ENCODE measurements around the gene PGAP6. TPM values are rescaled to one million over a fixed set of nuclear protein-coding genes. Genes with fewer than 3 reads are reported as not detected.

PGAP6 gene
- total RNA-seq, 2 donors from 2014 or later, result 83.8 to 113 TPM

GRCh38 chr16:369275-369865 lies 12.4 kb downstream of the PGAP6 start:
- DNase-seq, result no peak
- ATAC-seq, result no peak
- intact Hi-C loops (cut with DNase I), result no loop called here
- peaks cover 26% of the 10 kb centered on the region for H3K4me1 ChIP-seq
- H3K27ac ChIP-seq, result no peak overlapping the region
- H3K27me3 ChIP-seq, result no peaks in the 10 kb centered on the region
- WGBS, 2 donors, result 73 to 79% methylated on average over 15 to 20 of the region's 20 CpGs
- no peaks in the 10 kb centered on the region for H3K9me3 ChIP-seq
- peaks cover 10 to 15% of the 10 kb centered on the region in 2 donors for H3K36me3 ChIP-seq (replicated peaks in 1 of 2; ENCODE audit: insufficient read depth in 1 of 2, low read depth in 2 of 2)
- no peak for TF ChIP-seq POLR2A (IDR thresholded peaks at IDR 0.05)
- TF ChIP-seq CTCF (IDR thresholded peaks at IDR 0.05), result no peak
- no peak overlapping the region for H3K4me3 ChIP-seq

DNA sequence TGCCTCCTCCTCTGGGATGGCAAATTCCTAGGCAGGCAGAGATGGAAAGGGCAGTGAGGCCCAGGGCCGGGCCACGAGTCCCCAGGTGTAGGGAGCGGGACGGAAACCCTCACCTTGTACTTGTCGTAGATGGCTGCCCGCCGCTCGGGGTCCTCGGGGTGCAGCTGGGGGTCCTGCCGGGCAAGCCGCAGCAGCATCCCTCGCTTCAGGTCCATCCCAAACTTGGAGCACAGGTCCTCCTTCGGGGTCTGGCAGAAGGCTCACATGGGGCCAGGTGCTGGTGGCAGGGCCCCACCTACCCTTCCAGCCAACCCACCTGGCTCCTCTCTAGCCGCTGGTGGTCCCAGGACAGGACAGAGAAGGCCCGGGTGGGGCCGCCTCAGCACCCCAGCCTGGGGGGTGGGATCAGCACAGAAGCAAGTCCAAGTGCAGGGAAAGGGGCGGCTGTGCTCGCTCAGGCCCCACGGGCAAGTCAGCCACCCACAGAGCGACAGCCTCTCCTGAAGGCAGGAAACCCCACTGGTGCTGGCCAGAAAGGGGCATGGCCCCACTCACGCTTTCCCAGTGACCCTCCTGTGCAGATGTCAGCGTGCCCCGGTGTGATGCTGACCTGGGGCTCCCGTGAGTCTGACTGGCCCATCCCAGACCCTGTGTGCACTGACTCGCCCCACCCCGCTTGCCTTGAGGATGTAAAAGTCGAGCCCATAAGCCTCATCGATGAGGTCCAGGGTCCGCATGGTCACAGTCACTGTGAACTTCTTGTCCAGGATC lies 13.2 kb downstream of the PGAP6 start:
- DNase-seq (no peak), ATAC-seq (no peak)
- Histone ChIP-seq H3K27me3 (no peaks in the 10 kb centered on the region), H3K9me3 (no peaks in the 10 kb centered on the region), H3K36me3 (replicated peaks in 1 of 2; ENCODE audit: insufficient read depth in 1 of 2, low read depth in 2 of 2) (peaks cover 5 to 7% of the 10 kb centered on the region in 2 donors), H3K27ac (no peak overlapping the region), H3K4me3 (no peak overlapping the region), H3K4me1 (peaks cover 27% of the 10 kb centered on the region)
- TF ChIP-seq POLR2A (IDR thresholded peaks at IDR 0.05) (no peak), CTCF (IDR thresholded peaks at IDR 0.05) (no peak)
- intact Hi-C loops (cut with DNase I), result no loop called here
- 93 to 97% methylated on average over 17 to 29 of the region's 29 CpGs for WGBS, 2 donors

GRCh38 chr16:367333-367903 lies 14.4 kb downstream of the PGAP6 start:
- WGBS, 2 donors, result 95 to 97% methylated on average over 11 to 16 of the region's 18 CpGs
- DNase-seq (no peak), ATAC-seq (no peak)
- H3K4me1 ChIP-seq, result peaks cover 29% of the 10 kb centered on the region
- no peak overlapping the region for H3K4me3 ChIP-seq
- intact Hi-C loops (cut with DNase I), result no loop called here
- no peaks in the 10 kb centered on the region for H3K9me3 ChIP-seq
- H3K27ac ChIP-seq, result no peak overlapping the region
- no peaks in the 10 kb centered on the region for H3K27me3 ChIP-seq
- peaks cover 2 to 6% of the 10 kb centered on the region in 2 donors for H3K36me3 ChIP-seq (replicated peaks in 1 of 2; ENCODE audit: insufficient read depth in 1 of 2, low read depth in 2 of 2)
- TF ChIP-seq POLR2A (IDR thresholded peaks at IDR 0.05) (no peak), CTCF (IDR thresholded peaks at IDR 0.05) (no peak)

GRCh38 chr16:366476-366875 lies 15.3 kb downstream of the PGAP6 start:
- Histone ChIP-seq H3K36me3 (replicated peaks in 1 of 2; ENCODE audit: insufficient read depth in 1 of 2, low read depth in 2 of 2) (peaks cover 2 to 6% of the 10 kb centered on the region in 2 donors), H3K27ac (no peak overlapping the region), H3K4me3 (no peak overlapping the region), H3K4me1 (peaks cover 36% of the 10 kb centered on the region), H3K27me3 (no peaks in the 10 kb centered on the region), H3K9me3 (no peaks in the 10 kb centered on the region)
- 89 to 100% methylated on average over 1 to 10 of the region's 10 CpGs for WGBS, 2 donors
- intact Hi-C loops (cut with DNase I), result no loop called here
- no peak for DNase-seq
- no peak for TF ChIP-seq CTCF (IDR thresholded peaks at IDR 0.05)
- no peak for ATAC-seq

Data from body of pancreas (tissue), 4 donors.